Endothelial cell of umbilical vein (primary cell): ENCODE results near the gene CBLN3.

Experiments
- EZH2 ChIP-seq: IDR thresholded peaks from 2 replicates; pipeline ENCODE4 v1.6.1; 2012; ENCODE audit warnings: borderline replicate concordance, low read depth, mild to moderate bottlenecking, moderate library complexity, low read length, inconsistent platforms; ENCODE audit not compliant: severe bottlenecking
- GATA2 ChIP-seq: IDR thresholded peaks from 2 replicates; pipeline ENCODE4 v1.7.0; 2011; ENCODE audit warnings: low read depth, mild to moderate bottlenecking, moderate library complexity, mixed read lengths, low read length; ENCODE audit not compliant: insufficient read length, insufficient read depth
- JUN ChIP-seq: IDR thresholded peaks from 2 replicates; pipeline ENCODE4 v1.6.1; 2011; ENCODE audit warnings: borderline replicate concordance, low read depth; ENCODE audit not compliant: insufficient read length, insufficient read depth
- MAX ChIP-seq: IDR thresholded peaks from 2 replicates; pipeline ENCODE4 v1.6.1; 2011; ENCODE audit not compliant: insufficient read depth, insufficient read length
- POLR2A ChIP-seq: IDR thresholded peaks from 2 replicates; pipeline ENCODE4 v1.6.1; 2012; ENCODE audit warnings: low read depth, mild to moderate bottlenecking, control low read depth, low read length
- POLR2AphosphoS5 ChIP-seq: IDR thresholded peaks from 2 replicates; pipeline ENCODE4 v1.6.1; 2012; ENCODE audit warnings: low read depth, mild to moderate bottlenecking, control low read depth, low read length, moderate library complexity; ENCODE audit not compliant: insufficient read depth
- TF ChIP-seq, protein P1 (sequence below), 2 donors: IDR thresholded peaks; 1 replicate in 1 of 2; 2 replicates in 1 of 2; pipeline ENCODE4 v1.5.1; 2011; ENCODE audit warnings: low read length in 2 of 2, mild to moderate bottlenecking in 2 of 2, moderate library complexity in 2 of 2, control low read depth in 1 of 2, inconsistent platforms in 1 of 2, low read depth in 1 of 2; ENCODE audit not compliant: insufficient read depth in 1 of 2; ENCODE audit errors: extremely low read depth in 1 of 2

DNA sequence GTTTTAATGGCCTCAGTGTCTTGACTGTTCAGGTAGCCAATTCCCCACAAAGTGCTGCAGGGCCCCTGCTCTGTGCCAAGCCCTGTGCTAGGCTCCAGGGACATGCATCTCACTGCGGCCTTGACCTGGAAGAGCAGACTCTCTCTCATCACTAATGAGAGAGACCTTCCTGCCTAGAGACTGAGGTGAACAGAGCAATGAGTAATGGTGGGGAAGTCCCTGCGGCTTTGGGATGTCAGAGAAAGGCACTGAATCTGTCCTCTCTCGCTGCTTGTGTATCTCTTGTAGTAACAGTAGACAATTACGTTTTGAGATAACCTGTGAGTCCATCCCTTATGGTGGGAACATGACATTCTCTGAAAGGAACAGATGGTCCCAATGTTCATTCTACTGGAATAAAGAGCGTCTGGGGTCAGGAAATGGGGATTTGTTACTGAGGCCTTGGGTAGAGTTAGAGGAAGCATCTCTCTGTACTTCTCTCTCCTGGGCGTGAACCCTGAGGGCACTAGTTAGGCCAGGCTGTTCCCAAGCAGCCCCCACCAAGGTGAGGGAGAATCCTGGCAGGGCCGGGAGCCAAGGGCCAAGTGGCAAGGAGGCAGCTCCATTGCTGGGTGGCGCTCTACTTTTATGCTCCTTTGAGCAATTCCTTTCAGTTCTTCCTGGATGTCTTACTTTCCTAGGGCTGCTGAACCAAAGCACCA, 48.0 kb downstream of the CBLN3 start:
- TF ChIP-seq, protein P1, sequence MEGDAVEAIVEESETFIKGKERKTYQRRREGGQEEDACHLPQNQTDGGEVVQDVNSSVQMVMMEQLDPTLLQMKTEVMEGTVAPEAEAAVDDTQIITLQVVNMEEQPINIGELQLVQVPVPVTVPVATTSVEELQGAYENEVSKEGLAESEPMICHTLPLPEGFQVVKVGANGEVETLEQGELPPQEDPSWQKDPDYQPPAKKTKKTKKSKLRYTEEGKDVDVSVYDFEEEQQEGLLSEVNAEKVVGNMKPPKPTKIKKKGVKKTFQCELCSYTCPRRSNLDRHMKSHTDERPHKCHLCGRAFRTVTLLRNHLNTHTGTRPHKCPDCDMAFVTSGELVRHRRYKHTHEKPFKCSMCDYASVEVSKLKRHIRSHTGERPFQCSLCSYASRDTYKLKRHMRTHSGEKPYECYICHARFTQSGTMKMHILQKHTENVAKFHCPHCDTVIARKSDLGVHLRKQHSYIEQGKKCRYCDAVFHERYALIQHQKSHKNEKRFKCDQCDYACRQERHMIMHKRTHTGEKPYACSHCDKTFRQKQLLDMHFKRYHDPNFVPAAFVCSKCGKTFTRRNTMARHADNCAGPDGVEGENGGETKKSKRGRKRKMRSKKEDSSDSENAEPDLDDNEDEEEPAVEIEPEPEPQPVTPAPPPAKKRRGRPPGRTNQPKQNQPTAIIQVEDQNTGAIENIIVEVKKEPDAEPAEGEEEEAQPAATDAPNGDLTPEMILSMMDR (IDR thresholded peaks at IDR 0.05; ENCODE audit: extremely low read depth in 1 of 2, insufficient read depth in 1 of 2, low read depth in 1 of 2, low read length in 2 of 2), result no peak
- TF ChIP-seq POLR2A (no peak), MAX (no peak), EZH2 (no peak), POLR2AphosphoS5 (no peak), JUN (no peak), GATA2 (no peak)
